Right lobe of liver (tissue), 4 donors: ENCODE results near the gene SULT1A1.
"Not testable (repeated sequence)": the region's sequence is repeated elsewhere in the genome, so short reads cannot be mapped to it uniquely, and the experiment has no call there.

Experiments
- POLR2A ChIP-seq: fragments of 450-650 bp; IDR thresholded peaks from one replicate; pipeline ENCODE4 v1.6.1; 2017; ENCODE audit warnings: antibody characterized with exemption, mild to moderate bottlenecking
- TF ChIP-seq, protein P1 (sequence below), 4 donors: fragments of 200-600 bp in 3 of 4; fragments of 450-650 bp in 1 of 4; IDR thresholded peaks; one replicate each; pipeline versions ENCODE4 v1.5.1 to v1.8.0; 2016 to 2022; ENCODE audit warnings: antibody characterized with exemption in 4 of 4, mild to moderate bottlenecking in 2 of 4
- donor health status: DM: no; HTN: no; CAD: no.
- donor health status: DM: no; HTN: no; CAD: no.
- donor health status: DM: no; HTN: yes; CAD: no.

DNA sequence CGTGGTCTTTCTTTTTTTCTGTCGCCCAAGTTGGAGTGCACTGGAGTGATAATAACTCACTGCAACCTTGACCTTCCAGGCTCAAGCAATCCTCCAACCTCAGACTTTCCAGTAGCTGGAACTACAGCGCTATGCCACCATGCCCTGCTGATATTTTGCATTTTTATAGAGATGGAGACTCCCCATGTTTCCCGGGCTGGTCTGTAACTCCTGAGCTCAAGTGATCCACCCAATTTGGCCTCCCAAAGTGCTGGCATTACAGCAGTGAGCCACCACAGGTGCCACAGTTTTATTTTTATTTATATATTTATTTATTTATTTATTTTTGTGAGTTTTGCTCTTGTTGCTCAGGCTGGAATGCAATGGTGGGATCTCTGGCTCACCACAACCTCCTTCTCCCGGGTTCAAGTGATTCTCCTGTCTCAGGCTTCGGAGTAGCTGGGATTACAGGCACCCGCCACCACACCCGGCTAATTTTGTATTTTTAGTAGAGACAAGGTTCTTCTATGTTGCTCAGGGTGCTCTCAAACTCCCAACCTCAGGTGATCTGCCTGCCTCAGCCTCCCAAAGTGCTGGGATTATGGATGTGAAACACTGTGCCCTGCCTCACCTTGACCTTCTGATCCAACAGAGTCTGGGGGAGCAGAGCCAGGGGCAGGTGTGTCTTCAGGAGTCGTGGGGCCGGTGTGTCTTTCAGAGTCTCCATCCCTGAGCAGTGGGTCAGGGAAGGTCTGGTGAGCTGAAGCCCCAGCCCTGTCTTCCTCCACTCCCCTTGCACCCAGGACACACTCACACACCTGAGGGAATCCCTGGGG, 2.0 kb downstream of the SULT1A1 start:
- TF ChIP-seq, protein P1, sequence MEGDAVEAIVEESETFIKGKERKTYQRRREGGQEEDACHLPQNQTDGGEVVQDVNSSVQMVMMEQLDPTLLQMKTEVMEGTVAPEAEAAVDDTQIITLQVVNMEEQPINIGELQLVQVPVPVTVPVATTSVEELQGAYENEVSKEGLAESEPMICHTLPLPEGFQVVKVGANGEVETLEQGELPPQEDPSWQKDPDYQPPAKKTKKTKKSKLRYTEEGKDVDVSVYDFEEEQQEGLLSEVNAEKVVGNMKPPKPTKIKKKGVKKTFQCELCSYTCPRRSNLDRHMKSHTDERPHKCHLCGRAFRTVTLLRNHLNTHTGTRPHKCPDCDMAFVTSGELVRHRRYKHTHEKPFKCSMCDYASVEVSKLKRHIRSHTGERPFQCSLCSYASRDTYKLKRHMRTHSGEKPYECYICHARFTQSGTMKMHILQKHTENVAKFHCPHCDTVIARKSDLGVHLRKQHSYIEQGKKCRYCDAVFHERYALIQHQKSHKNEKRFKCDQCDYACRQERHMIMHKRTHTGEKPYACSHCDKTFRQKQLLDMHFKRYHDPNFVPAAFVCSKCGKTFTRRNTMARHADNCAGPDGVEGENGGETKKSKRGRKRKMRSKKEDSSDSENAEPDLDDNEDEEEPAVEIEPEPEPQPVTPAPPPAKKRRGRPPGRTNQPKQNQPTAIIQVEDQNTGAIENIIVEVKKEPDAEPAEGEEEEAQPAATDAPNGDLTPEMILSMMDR (IDR thresholded peaks at IDR 0.05): not testable (repeated sequence)
- not testable (repeated sequence) for TF ChIP-seq POLR2A
